MM.1S (cell line): ENCODE data around the gene KCNQ2.

Source experiments
- DNase-seq: peaks from one replicate; pipeline ENCODE4 v3.0.0-alpha.2; 2015
- H2AFZ ChIP-seq: fragments of 300-600 bp; sonication (generic); 2 replicates; pipeline ENCODE4 v1.6.0; 2016; ENCODE audit warnings: antibody characterized with exemption, low read length
- H3F3A ChIP-seq: fragments of 300-600 bp; sonication (generic); 2 replicates; pipeline ENCODE4 v1.6.1; 2016; ENCODE audit warnings: mild to moderate bottlenecking, antibody characterized with exemption, low read length, moderate library complexity, mixed read lengths; ENCODE audit not compliant: insufficient read depth
- H3K27ac ChIP-seq: fragments of 300-600 bp; sonication (generic); 2 replicates; pipeline ENCODE4 v1.5.1; 2016; ENCODE audit warnings: mild to moderate bottlenecking, low read length
- H3K27me3 ChIP-seq: fragments of 300-600 bp; sonication (generic); replicated peaks from 2 replicates; pipeline ENCODE4 v1.6.0; 2016; ENCODE audit warnings: low read length; ENCODE audit not compliant: insufficient read depth
- H3K36me3 ChIP-seq: fragments of 300-600 bp; sonication (generic); replicated peaks from 2 replicates; pipeline ENCODE4 v1.6.1; 2016; ENCODE audit warnings: mild to moderate bottlenecking, low read length, mixed read lengths; ENCODE audit not compliant: insufficient read depth
- H3K4me1 ChIP-seq: fragments of 300-600 bp; sonication (generic); 2 replicates; pipeline ENCODE4 v1.6.1; 2016; ENCODE audit warnings: low read length, mixed read lengths
- H3K4me2 ChIP-seq: fragments of 300-600 bp; sonication (generic); 2 replicates; pipeline ENCODE4 v1.6.0; 2016; ENCODE audit warnings: low read depth, low read length
- H3K4me3 ChIP-seq: fragments of 300-600 bp; sonication (generic); 2 replicates; pipeline ENCODE4 v1.5.1; 2016; ENCODE audit warnings: low read length, mixed read lengths
- H3K79me2 ChIP-seq: fragments of 300-600 bp; sonication (generic); 2 replicates; pipeline ENCODE4 v1.6.1; 2016; ENCODE audit warnings: mixed run types, low read length, mixed read lengths
- H3K9ac ChIP-seq: fragments of 300-600 bp; sonication (generic); 2 replicates; pipeline ENCODE4 v1.6.1; 2016; ENCODE audit warnings: low read length, mixed read lengths
- H3K9me2 ChIP-seq: fragments of 300-600 bp; sonication (generic); replicated peaks from 2 replicates; pipeline ENCODE4 v1.6.1; 2016; ENCODE audit warnings: mild to moderate bottlenecking, low read length, mixed read lengths; ENCODE audit not compliant: insufficient read depth
- H3K9me3 ChIP-seq: fragments of 300-600 bp; sonication (generic); replicated peaks from 2 replicates; pipeline ENCODE4 v1.6.1; 2016; ENCODE audit warnings: mild to moderate bottlenecking, low read length, mixed read lengths; ENCODE audit not compliant: insufficient read depth
- H4K20me1 ChIP-seq: fragments of 300-600 bp; sonication (generic); 2 replicates; pipeline ENCODE4 v1.6.1; 2016; ENCODE audit warnings: mild to moderate bottlenecking, low read length, moderate library complexity, mixed read lengths; ENCODE audit not compliant: insufficient read depth
- CTCF ChIP-seq: fragments of 300-600 bp; sonication (generic); IDR thresholded peaks from 2 replicates; pipeline ENCODE4 v1.5.1; 2016; ENCODE audit warnings: antibody characterized with exemption, low read length, mixed read lengths
- EZH2 ChIP-seq: fragments of 300-600 bp; sonication (generic); optimal IDR thresholded peaks from 2 replicates; pipeline ENCODE3; 2017; ENCODE audit warnings: low read depth, mild to moderate bottlenecking, antibody characterized with exemption, low read length, mixed read lengths
- EZH2phosphoT487 ChIP-seq: fragments of 300-600 bp; sonication (generic); IDR thresholded peaks from 2 replicates; pipeline ENCODE4 v1.6.1; 2018; ENCODE audit warnings: antibody characterized with exemption, low read length

The KCNQ2 gene

GRCh38 chr20:63456429-63457284 lies 15.8 kb downstream of the KCNQ2 start:
- Histone ChIP-seq H3K27me3 (peaks cover 94% of the 10 kb centered on the region), H3K79me2 (no peaks in the 10 kb centered on the region), H3K9me3 (no peaks in the 10 kb centered on the region), H3K9ac (no peak overlapping the region), H3K4me3 (no peak overlapping the region), H4K20me1 (no peaks in the 10 kb centered on the region), H2AFZ (no peak overlapping the region), H3K9me2 (no peaks in the 10 kb centered on the region), H3K36me3 (no peaks in the 10 kb centered on the region), H3K4me2 (no peak overlapping the region), H3K27ac (no peak overlapping the region), H3K4me1 (0 out of 2 replicates have a peak, but pooled peaks cover 5% of the 10 kb centered on the region), H3F3A (no peaks in the 10 kb centered on the region)
- no peak for TF ChIP-seq EZH2phosphoT487
- no peak for TF ChIP-seq CTCF
- TF ChIP-seq EZH2: no peak
- no peak for DNase-seq

- Histone ChIP-seq H3K4me2 (no peak overlapping the region), H3K36me3 (no peaks in the 10 kb centered on the region), H3K9ac (no peak overlapping the region), H3K9me3 (no peaks in the 10 kb centered on the region), H2AFZ (no peak overlapping the region), H3K27ac (no peak overlapping the region), H3K79me2 (no peaks in the 10 kb centered on the region), H3K4me1 (0 out of 2 replicates have a peak, but pooled peaks cover 5% of the 10 kb centered on the region), H3F3A (no peaks in the 10 kb centered on the region), H3K9me2 (no peaks in the 10 kb centered on the region), H3K27me3 (peaks cover 90% of the 10 kb centered on the region), H4K20me1 (no peaks in the 10 kb centered on the region), H3K4me3 (no peak overlapping the region)
- TF ChIP-seq CTCF: no peak
- no peak for TF ChIP-seq EZH2
- TF ChIP-seq EZH2phosphoT487: no peak
- DNase-seq: no peak
These were observed 16.9 kb downstream of the KCNQ2 start for GRCh38 chr20:63455568-63455859.

GRCh38 chr20:63454731-63455567 lies 17.5 kb downstream of the KCNQ2 start:
- no peak overlapping the region for H3K4me3 ChIP-seq
- DNase-seq: no peak
- no peak overlapping the region for H3K4me2 ChIP-seq
- H3K27me3 ChIP-seq: peaks cover 84% of the 10 kb centered on the region
- H3K9ac ChIP-seq: no peak overlapping the region
- no peak overlapping the region for H3K27ac ChIP-seq
- 0 out of 2 replicates have a peak, but pooled peaks cover 5% of the 10 kb centered on the region for H3K4me1 ChIP-seq
- H3K9me3 ChIP-seq: no peaks in the 10 kb centered on the region
- H2AFZ ChIP-seq: no peak overlapping the region
- H3K36me3 ChIP-seq: no peaks in the 10 kb centered on the region
- no peaks in the 10 kb centered on the region for H3K9me2 ChIP-seq
- H3F3A ChIP-seq: no peaks in the 10 kb centered on the region
- no peaks in the 10 kb centered on the region for H3K79me2 ChIP-seq
- no peak for TF ChIP-seq EZH2
- no peak for TF ChIP-seq CTCF
- no peak for TF ChIP-seq EZH2phosphoT487
- H4K20me1 ChIP-seq: no peaks in the 10 kb centered on the region
